Lower leg skin (tissue), 3 donors: ENCODE results near the gene IKBIP.

Source experiments
- POLR2A ChIP-seq, 2 donors: fragments of 450-650 bp; IDR thresholded peaks; one replicate each; pipeline ENCODE4 v1.6.1; 2016 to 2017; ENCODE audit warnings: antibody characterized with exemption in 2 of 2, mild to moderate bottlenecking in 1 of 2, moderate library complexity in 1 of 2
- TF ChIP-seq, protein P1 (sequence below), 3 donors: fragments of 450-650 bp; IDR thresholded peaks; one replicate each; pipeline ENCODE4 v1.5.1; 2016; ENCODE audit warnings: antibody characterized with exemption in 3 of 3, mild to moderate bottlenecking in 3 of 3, moderate library complexity in 2 of 3

DNA sequence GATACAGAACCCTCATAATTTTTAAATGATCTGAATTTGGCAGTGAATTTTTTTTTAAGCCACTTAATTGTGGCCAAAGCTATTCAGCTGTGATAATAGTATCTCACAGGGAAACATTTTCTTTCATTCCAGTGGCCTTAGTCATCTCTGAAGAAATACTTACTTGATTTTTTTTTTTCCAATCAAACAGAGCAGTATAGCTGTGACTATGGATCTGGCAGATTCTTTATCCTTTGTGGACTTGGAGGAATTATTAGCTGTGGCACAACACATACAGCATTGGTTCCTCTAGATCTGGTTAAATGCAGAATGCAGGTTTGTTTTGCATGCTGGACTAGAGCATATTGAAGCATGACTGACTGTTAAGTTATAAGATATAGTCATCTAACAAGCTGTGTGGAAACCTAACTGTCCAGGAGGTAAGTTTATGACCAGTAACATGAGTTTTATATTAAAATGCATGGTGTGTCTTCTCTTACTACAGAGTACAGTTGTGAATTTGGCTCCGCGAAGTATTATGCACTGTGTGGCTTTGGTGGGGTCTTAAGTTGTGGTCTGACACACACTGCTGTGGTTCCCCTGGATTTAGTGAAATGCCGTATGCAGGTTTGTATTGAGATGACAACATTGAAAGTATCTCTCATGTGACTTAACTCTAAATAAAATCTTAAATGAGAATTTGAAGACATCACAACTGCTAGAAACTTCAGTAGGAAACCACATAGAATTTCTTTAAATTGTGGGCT lies 49.2 kb downstream of the IKBIP start:
- TF ChIP-seq, protein P1, sequence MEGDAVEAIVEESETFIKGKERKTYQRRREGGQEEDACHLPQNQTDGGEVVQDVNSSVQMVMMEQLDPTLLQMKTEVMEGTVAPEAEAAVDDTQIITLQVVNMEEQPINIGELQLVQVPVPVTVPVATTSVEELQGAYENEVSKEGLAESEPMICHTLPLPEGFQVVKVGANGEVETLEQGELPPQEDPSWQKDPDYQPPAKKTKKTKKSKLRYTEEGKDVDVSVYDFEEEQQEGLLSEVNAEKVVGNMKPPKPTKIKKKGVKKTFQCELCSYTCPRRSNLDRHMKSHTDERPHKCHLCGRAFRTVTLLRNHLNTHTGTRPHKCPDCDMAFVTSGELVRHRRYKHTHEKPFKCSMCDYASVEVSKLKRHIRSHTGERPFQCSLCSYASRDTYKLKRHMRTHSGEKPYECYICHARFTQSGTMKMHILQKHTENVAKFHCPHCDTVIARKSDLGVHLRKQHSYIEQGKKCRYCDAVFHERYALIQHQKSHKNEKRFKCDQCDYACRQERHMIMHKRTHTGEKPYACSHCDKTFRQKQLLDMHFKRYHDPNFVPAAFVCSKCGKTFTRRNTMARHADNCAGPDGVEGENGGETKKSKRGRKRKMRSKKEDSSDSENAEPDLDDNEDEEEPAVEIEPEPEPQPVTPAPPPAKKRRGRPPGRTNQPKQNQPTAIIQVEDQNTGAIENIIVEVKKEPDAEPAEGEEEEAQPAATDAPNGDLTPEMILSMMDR (IDR thresholded peaks at IDR 0.05) = no peak
- TF ChIP-seq POLR2A (IDR thresholded peaks at IDR 0.05) = no peak
